Stimulated activated naive CD8-positive, alpha-beta T cell treated with anti-CD3 and anti-CD28 coated beads, Interleukin-15, Interleukin-2, amounts not matched to agents 100 ng/mL and 50 ng/mL, for 24 hours (primary cell): Measurements from ENCODE around the gene POLD2.

Experiments
- H3K27ac Mint-ChIP-seq: one replicate; pipeline ENCODE4 v1.8.0; 2021; ENCODE audit warnings: mild to moderate bottlenecking, mixed read lengths
- H3K27me3 Mint-ChIP-seq: one replicate; pipeline ENCODE4 v1.8.0; 2021; ENCODE audit warnings: mixed read lengths
- H3K36me3 Mint-ChIP-seq: one replicate; pipeline ENCODE4 v1.8.0; 2021; ENCODE audit warnings: low read depth, mixed read lengths
- H3K4me1 Mint-ChIP-seq: one replicate; pipeline ENCODE4 v1.8.0; 2021; ENCODE audit warnings: low read depth, mixed read lengths
- H3K4me3 Mint-ChIP-seq: one replicate; pipeline ENCODE4 v1.8.0; 2021; ENCODE audit warnings: mild to moderate bottlenecking, mixed read lengths
- H3K9me3 Mint-ChIP-seq: one replicate; pipeline ENCODE4 v1.8.0; 2021; ENCODE audit warnings: mixed read lengths

The POLD2 gene

GRCh38 chr7:44105832-44106231, 17.5 kb downstream of the POLD2 start:
- peak overlapping the region; percentile 54 for H3K27ac Mint-ChIP-seq
- H3K36me3 Mint-ChIP-seq, result no peaks in the 10 kb centered on the region
- H3K27me3 Mint-ChIP-seq, result peaks cover 3% of the 10 kb centered on the region
- no peaks in the 10 kb centered on the region for H3K9me3 Mint-ChIP-seq
- H3K4me3 Mint-ChIP-seq, result peak overlapping the region; percentile 85
- H3K4me1 Mint-ChIP-seq, result peaks cover 19% of the 10 kb centered on the region

DNA sequence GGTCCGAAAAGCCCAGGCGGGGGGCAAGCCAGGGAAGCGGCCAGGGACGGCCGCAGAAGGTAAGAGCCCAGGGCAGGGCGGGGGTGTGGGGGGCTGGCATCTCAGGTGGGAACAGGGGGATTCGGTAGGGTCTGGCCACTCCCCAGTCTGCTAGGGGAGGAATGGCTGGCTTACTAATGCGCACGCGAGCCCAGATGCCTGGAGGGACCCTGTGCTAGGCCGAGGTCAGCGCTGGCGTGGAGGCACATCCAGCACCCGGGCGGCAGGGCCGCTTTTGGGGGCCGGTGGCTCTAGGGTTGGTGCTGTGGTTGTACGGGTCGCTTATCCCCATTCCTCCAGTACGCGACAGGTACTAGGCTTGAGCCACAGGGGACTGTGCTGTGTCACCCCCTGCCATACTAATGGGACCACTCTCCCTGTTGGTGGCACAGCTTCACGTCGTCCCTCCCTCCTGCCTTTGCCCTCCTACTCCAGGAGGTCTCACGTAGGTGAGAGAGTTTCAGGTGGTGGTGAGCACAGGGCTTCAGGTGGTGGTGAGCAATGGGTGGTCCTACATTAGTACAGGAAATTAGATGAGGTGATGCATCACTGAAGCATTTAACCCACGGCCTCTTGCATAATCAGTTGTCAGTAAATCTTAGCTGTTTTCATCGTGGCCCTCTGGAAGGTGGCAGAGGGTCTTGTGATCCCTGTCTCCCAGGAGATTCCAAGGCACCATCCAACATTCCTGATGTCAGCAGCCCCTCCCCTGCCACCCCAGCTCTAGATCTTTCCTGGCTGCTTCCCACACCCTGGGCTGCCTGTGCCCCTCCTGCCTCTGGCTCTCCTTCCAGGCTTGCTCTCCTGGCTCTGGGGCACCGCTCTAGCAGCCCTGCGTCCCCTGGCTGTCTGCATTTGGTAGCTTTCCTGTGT, 18.2 kb downstream of the POLD2 start:
- Mint-ChIP-seq H3K36me3 (no peaks in the 10 kb centered on the region), H3K27ac (peak overlapping the region; percentile 67), H3K9me3 (no peaks in the 10 kb centered on the region), H3K4me1 (peaks cover 19% of the 10 kb centered on the region), H3K4me3 (peak overlapping the region; percentile 85), H3K27me3 (peaks cover 3% of the 10 kb centered on the region)

DNA sequence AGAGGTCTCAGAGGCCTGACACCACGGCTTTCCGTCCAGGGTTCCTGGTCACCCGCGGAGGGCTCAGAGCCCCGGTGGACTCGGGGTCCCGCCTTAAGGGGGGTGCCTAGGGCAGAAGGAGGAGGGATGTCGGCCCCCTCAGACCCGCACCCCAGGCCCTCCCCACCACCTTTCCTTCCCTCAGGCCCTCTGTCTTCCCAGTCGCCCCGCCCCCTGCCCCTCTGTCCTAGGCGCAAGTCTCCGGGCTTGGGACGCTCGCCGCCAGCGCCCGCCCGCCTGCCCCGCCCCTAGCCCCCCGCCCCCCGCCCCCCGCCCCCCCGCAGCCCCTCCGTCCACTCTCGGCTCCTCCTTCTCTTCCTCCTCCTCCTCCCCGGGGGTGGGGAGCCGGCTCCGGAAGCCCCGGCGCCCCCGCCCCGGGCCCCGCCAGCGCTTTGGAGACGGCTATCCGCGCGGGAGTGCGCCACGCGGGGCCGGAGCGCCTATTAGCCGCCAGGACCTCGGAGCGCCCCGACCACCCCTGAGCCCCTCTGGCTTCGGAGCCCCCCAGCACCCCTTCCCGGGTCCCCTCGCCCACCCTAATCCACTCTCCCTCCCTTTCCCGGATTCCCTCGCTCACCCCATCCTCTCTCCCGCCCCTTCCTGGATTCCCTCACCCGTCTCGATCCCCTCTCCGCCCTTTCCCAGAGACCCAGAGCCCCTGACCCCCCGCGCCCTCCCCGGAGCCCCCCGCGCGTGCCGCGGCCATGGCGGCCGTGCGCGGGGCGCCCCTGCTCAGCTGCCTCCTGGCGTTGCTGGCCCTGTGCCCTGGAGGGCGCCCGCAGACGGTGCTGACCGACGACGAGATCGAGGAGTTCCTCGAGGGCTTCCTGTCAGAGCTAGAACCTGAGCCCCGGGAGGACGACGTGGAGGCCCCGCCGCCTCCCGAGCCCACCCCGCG, 19.2 kb downstream of the POLD2 start, which contains the start of gene AEBP1:
Gene AEBP1 (plus strand): TSS at position 423 of the 937 bp plus-strand sequence. CDS start 321 bp downstream, at position 744.
- Mint-ChIP-seq H3K4me1 (peaks cover 19% of the 10 kb centered on the region), H3K4me3 (peak within 1 kb of the TSS; percentile 85), H3K36me3 (no peaks in the 10 kb centered on the region), H3K9me3 (no peaks in the 10 kb centered on the region), H3K27ac (peak within 1 kb of the TSS; percentile 67), H3K27me3 (peaks cover 3% of the 10 kb centered on the region)

DNA sequence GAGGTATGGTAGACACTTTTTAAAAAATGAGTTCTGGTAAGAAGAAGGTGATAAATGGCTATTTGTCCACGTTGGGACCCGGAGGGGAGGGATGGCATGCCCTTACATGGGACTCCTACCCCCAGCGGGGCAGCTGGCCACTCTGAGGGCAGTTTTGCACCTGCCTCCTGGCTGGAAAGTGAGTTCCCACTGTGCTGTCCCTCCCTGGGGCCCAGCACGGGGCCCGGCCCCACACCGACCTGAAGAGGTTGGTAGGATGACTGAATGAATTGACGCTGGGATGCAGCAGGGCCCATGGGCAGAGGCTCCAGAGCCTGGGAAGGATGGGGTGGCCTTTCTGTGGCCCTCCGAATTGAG, 19.8 kb downstream of the POLD2 start:
- H3K36me3 Mint-ChIP-seq, result no peaks in the 10 kb centered on the region
- H3K9me3 Mint-ChIP-seq, result no peaks in the 10 kb centered on the region
- peak overlapping the region; percentile 66 for H3K4me3 Mint-ChIP-seq
- no peak overlapping the region for H3K27ac Mint-ChIP-seq
- peaks cover 3% of the 10 kb centered on the region for H3K27me3 Mint-ChIP-seq
- peaks cover 19% of the 10 kb centered on the region for H3K4me1 Mint-ChIP-seq

DNA sequence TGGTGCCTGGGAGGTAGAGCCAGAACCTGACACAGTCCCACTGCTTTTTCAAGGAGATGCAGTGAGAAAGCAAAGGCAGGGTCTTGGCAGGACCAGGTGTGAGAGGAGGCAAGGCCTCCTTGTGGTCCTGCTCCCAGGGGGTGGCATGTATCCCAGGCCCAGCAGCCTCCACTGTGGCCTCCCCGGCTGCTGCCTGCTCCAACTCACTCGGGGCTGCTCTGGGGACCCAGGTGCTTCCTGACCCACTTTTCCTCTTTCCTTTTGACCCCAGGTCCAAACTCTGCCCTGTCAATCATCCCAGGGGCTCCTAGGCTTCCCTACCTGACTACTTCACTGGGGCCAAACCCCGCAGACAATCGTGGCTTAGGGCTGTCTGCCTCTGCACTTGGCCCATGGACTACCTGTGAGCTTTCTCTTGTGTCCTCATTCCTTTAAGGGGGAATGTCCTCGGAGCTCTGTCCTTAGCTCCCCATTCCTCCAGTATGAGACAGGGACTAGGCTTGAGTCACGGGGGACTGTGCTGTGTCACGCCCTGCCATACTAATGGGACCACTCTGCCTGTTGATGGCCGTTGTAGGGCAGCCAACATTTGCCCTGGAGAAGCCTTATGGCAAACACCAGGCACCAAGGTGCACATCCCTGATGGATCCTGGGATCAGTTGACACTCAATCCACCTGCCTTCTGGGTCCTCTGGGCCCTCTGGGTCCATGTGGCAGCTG, 20.3 kb downstream of the POLD2 start:
- Mint-ChIP-seq H3K36me3 (no peaks in the 10 kb centered on the region), H3K9me3 (no peaks in the 10 kb centered on the region), H3K27ac (peak overlapping the region; percentile 2), H3K4me3 (peak overlapping the region; percentile 66), H3K4me1 (peaks cover 20% of the 10 kb centered on the region), H3K27me3 (peaks cover 3% of the 10 kb centered on the region)

DNA sequence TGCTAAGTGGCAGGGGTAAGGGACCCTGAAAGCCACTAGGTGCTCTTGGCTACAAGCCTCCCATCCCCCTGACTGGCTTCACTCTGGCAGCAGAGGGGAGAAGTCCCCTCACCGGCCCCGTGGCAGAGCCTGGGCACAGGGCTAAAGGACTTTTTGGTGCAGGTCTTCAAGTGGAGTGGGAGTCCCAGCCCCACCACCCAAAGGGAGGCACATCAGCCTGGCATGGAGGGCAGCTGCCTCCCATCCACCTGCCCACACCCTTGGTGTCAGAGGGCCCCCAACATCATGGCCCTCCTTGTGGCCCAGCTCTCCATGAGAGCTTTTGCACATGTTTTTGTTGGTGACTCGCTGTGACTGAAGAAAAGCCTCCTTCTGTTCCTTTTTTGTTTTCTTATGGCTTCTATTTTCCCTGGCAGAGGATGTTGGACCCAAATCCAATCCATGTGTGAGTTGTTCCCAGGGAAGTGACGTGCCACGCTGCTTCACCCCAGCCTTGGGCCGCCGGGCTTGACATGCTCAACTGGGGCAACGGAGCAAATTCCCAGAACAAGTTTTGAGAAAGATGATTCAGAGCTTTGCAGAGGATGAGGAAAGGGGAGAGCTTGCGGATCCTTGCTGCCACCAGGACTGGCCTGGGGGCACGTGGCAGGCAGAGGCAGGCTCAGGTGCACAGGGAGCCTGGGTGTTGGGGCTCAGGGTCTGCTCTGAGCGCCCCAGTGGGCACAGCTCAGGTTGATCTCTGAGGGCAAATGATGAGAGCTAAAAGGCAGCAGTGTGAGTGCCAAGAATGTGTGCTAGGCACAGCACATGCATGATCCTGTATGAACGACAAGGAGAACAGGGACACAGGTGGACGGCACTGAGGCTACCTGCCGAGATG, 21.1 kb downstream of the POLD2 start:
- Mint-ChIP-seq H3K27me3 (peaks cover 3% of the 10 kb centered on the region), H3K36me3 (no peaks in the 10 kb centered on the region), H3K4me1 (peaks cover 28% of the 10 kb centered on the region), H3K27ac (no peak overlapping the region), H3K4me3 (no peak overlapping the region), H3K9me3 (no peaks in the 10 kb centered on the region)

GRCh38 chr7:44101303-44101965, 21.9 kb downstream of the POLD2 start:
- Mint-ChIP-seq H3K27ac (no peak overlapping the region), H3K9me3 (no peaks in the 10 kb centered on the region), H3K4me3 (no peak overlapping the region), H3K36me3 (no peaks in the 10 kb centered on the region), H3K27me3 (peaks cover 3% of the 10 kb centered on the region), H3K4me1 (peaks cover 35% of the 10 kb centered on the region)

DNA sequence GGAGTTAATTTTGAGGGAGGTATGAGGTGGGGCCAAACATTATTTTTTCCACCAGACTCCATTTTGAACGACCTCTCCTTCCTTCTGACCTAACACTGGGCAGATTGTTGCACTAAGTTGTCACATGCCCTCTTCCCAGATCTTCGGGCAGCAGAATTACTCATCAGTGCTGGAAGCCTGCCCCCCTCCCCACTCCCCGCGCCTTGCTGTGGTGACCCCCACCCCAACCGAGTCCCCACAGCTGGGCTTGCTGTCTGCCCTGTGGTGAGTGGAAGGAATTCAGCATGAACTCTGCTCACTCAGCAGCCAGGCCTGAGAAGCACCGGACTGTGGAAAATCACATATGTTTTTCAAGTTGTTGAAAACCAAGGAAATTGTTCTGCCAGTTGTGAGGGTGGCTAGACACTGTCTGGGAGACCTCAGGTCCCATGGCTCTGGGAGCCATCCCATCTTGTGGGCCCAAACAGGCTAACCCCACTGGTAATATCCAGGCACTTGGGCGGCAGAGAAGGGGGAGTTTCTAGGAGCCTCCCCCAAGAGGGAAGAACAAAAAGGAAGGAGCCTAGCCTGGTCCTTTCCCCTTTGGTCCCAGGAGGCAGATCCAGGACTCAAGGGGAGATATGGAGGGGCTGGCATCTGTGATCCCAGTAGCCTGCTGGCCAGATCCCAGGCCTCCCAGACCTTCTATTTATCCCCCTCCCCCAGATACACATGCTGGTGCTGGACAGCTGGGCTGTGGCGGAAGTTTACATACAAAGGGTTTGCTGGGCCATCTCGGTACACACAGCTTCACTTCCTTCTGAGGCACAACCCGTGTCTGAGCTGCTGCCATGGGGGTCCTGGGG, 22.7 kb downstream of the POLD2 start:
- H3K4me1 Mint-ChIP-seq, result peaks cover 28% of the 10 kb centered on the region
- H3K36me3 Mint-ChIP-seq, result no peaks in the 10 kb centered on the region
- no peaks in the 10 kb centered on the region for H3K9me3 Mint-ChIP-seq
- no peak overlapping the region for H3K4me3 Mint-ChIP-seq
- no peak overlapping the region for H3K27ac Mint-ChIP-seq
- peaks cover 3% of the 10 kb centered on the region for H3K27me3 Mint-ChIP-seq

DNA sequence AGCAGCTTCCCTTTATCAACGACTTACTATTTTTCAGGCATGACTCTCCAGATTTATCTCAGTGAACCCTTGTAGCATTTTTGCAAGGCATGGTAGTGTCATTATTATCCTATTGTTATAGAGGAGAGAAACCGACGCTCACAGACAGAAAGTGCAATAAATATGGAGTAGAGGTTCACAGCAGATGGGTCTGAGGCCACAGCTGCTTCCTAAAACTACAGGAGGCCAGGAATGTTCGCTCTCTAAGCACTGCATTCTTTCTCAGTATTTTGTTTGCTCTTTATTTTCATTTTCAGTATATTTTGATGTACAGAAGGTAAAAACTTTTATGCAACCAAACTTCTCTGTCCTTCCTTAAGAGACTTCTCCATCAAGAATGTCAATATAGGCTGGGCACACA, 23.7 kb downstream of the POLD2 start:
- peaks cover 24% of the 10 kb centered on the region for H3K4me1 Mint-ChIP-seq
- no peak overlapping the region for H3K4me3 Mint-ChIP-seq
- H3K9me3 Mint-ChIP-seq, result no peaks in the 10 kb centered on the region
- H3K36me3 Mint-ChIP-seq, result no peaks in the 10 kb centered on the region
- no peak overlapping the region for H3K27ac Mint-ChIP-seq
- peaks cover 3% of the 10 kb centered on the region for H3K27me3 Mint-ChIP-seq

DNA sequence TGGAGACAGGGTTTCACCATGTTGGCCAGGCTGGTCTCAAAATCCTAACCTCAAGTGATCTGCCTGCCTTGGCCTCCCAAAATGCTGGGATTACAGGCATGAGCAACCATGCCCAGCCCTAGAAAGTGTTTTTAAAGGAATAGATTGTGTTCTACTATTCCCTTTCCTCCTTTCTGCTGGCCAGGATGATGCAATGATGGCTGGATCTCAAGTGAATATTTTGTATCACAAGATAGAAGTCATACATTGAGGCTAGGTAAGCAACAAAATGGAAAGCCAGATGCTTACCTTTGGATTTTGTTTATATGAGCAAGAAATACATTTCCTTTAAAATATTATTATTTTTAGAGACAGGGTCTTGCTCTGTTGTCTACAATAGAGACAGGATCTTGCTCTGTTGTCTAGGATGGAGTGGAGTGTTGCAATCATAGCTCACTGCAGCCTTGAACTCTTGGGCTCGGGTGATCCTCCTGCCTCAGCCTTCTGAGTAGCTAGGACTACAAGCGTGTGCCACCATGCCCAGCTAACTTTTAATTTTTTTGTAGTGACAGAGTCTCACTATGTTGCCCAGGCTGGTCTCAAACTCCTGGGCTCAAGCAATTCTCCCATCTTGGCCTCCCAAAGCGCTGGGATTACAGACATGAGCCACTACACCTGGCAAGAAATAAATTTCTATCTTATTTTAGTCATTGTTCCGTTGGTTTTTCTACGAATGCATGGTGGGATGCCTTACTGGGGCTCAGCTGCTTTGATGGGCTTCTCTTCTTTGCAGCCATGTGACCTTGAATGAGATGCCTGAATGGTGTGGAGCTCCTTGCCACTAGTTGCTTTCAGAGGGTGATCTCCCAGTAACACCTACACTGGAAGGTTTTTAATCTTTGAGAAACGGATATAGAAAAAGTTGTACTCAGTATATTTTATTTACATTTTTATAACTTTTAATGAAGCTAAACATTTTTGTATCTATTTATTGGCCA, 25.0 kb downstream of the POLD2 start:
- Mint-ChIP-seq H3K27ac (no peak overlapping the region), H3K4me3 (no peak overlapping the region), H3K9me3 (no peaks in the 10 kb centered on the region), H3K27me3 (peaks cover 2% of the 10 kb centered on the region), H3K36me3 (no peaks in the 10 kb centered on the region), H3K4me1 (peaks cover 23% of the 10 kb centered on the region)

- H3K27ac Mint-ChIP-seq, result peak overlapping the region; percentile 51
- H3K9me3 Mint-ChIP-seq, result no peaks in the 10 kb centered on the region
- peaks cover 21% of the 10 kb centered on the region for H3K4me1 Mint-ChIP-seq
- H3K4me3 Mint-ChIP-seq, result peak overlapping the region; percentile 11
- no peaks in the 10 kb centered on the region for H3K36me3 Mint-ChIP-seq
- no peaks in the 10 kb centered on the region for H3K27me3 Mint-ChIP-seq
Measured at GRCh38 chr7:44097064-44097932, 26.1 kb downstream of the POLD2 start.
